HG02938 (cell line): Measurements from ENCODE around the gene RIBC1.
"Not testable (repeated sequence)": the region's sequence is repeated elsewhere in the genome, so short reads cannot be mapped to it uniquely, and the experiment has no call there.

ENCODE experiments used
- ATAC-seq: cut with Tn5 transposase; IDR thresholded peaks from one replicate; pipeline ENCODE4 v1.9.1; 2021; ENCODE audit warnings: mild to moderate bottlenecking, moderate library complexity; ENCODE audit not compliant: unreplicated experiment

RIBC1 gene

DNA sequence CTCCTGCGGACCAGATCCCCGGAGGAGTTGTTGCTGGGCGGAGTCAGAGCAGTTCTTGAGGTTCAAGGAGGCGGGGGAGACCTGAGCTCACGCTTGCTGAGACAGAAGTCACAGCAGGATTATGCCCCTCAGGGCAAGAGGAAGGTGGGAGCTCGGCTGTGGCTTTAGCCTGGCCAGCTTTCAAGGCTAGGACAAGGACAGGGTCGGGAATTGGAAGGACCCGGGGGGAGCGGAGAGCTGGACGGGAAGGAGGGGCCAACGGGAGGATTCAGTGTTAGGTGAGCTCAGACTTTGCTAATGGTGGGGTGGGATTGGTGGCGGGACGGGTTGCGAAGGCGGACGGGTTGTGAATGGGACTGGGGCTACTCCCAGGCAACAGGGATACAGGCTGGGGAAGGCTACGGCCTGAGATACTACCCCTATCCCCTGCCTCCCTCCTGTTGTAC is at the start of gene RIBC1:
Gene RIBC1 (plus strand): TSS at position 13 of the 446 bp plus-strand sequence. CDS start 3,404 bp downstream, outside the sequence.
- ATAC-seq: no peak

DNA sequence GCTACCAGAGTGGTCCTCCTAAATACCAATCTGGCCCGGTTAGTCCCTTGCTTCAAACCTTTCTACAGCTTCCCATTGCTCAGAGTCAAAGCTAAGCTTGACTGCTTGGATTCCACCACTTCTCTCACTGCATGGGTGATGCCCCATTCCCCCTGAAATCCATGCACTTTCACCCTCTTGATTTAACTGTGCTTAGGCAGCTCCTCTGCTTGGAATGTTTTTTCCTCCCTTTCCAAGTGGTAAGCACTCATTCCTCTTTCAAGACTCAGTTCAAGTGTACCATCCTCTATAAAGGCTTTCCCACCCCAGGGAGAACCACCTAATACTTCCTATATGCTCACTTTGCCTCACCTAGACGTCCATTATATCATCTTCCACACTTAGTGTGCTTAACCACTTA is 49.4 kb upstream of the RIBC1 start:
- no peak for ATAC-seq

DNA sequence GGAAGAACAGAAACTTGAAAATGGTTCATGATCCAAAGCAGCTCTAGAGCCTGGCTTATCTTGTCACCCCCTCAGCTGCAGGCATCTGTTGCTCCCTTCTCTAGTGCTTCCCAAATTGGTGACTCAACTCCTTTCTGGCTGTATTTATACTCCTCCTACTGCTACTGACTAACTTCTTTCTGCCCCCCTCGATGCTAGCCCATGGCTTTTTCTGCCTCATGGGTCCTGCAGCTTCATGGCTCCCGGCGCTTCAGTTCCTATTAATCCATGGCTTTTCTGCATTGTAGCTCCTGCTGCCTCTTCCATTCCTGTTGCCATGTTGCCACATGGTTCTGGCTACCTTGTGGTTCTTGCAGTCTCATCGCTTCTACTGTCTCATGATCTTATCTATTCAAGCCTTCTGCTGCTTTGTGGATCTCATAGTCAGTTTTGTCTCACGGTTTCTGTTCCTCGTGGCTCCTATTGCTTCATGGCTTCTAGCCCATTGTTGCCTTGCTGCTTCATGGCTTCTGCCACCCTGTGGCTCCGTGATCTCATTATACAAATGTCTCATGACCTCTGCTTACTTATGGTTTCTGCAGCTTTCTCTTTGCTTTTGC is 48.4 kb upstream of the RIBC1 start:
- no peak for ATAC-seq

DNA sequence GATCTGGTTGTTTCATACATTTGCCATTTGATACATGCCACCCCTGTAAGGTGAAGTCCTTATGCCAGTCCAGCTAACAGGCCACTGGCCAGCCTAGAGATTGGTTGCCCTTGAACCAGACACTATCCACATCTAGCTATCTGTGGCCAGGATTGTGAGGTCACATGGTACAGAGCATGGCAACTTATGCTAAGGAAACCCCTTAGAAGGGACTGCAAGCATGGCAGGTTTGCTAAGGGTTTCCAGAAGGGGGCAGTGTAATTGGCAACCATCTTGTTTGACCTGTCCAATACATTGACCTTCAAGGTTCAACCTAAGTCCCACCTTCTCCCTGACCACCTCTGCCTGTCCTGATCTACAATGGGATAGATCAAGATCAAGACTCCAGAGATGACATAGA is 47.8 kb upstream of the RIBC1 start:
- no peak for ATAC-seq

- ATAC-seq: no peak
These were observed 45.8 kb upstream of the RIBC1 start for GRCh38 chrX:53376888-53377287.

DNA sequence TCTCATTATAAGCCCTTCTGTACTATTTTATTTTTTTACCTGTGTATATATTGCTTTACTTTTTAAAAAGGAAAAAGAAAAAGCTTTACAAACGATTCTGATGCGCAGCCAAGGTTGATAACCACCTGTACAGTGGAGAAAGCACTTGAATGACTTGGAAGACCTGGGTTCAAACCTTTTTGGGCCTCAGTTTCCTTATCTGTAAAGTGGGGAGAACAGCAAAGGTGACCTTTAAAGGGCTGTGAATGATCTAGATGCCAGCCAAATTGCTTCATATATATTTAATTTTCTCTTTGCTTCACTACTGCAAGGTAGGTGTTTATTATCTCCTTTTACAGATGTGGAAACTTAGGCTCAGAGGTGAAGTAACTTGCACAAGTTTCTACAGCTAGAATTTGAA is 45.2 kb upstream of the RIBC1 start:
- no peak for ATAC-seq

GRCh38 chrX:53379008-53379710 is 43.5 kb upstream of the RIBC1 start:
- ATAC-seq: no peak

- no peak for ATAC-seq
These were observed 42.9 kb upstream of the RIBC1 start for GRCh38 chrX:53379747-53380146.

- ATAC-seq: no peak
These were observed 39.1 kb upstream of the RIBC1 start for GRCh38 chrX:53383376-53384076.

- no peak for ATAC-seq
These were observed 26.9 kb upstream of the RIBC1 start for GRCh38 chrX:53395605-53396298.

DNA sequence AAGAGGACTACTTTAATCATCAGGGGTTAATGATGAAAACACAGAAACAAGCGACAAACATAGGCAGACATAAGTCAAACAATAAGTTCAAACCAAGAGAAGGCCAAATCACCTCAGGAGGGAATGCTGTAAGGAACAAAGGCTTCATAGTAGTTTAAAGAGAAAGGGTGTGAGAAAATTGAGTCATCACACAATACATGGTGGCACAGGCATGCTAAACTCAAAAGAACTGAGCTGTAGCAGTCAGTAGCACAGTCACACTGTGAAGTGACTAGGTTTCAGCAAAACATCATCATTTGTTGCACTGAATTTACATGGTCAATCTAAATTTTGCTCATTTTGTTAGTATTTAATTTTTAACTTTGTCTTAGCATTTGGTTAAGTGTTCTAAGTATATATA is 24.5 kb upstream of the RIBC1 start:
- ATAC-seq: no peak

GRCh38 chrX:53403535-53403934 is 19.1 kb upstream of the RIBC1 start:
- no peak for ATAC-seq

GRCh38 chrX:53412446-53412845 is 10.2 kb upstream of the RIBC1 start:
- ATAC-seq: no peak

DNA sequence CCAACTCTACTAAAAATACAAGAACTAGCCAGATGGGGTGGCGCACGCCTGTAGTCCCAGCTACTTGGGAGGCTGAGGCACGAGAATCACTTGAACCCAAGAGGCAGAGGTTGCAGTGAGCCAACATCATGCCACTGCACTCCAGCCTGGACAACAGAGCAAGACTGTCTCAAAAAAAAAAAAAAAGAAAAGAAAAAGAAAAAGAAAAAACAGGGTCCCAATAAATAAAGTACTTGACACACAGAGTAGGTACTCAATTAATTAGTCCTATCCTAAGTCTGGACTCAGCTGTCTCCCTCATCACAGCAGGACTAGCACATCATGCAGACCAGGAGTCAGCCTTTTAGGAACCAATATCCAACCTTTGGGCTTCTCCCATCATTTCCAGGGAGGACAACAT is 2.3 kb upstream of the RIBC1 start:
- not testable (repeated sequence) for ATAC-seq

DNA sequence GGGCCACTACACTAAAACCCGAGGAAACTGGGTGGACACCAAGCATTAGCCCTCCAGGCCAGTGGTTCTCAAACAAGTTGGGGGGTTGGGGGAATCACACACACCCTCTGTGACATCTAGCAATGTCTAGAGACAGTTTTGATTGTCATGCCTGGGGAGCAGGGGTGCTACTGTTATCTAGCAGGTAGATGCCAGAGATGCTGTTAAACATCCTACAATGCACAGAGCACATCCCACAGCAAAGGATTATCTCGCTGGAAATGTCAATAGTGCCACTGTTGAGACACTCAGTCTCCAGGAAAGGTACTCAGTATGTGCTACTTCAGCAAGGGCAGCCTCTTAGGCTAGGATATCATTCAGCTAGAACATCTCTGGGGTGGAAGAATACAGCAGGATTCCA is 1.5 kb upstream of the RIBC1 start:
- ATAC-seq: no peak

GRCh38 chrX:53421772-53422085 is 944 bp upstream of the RIBC1 start:
- ATAC-seq: peak; percentile 3

- peak; percentile 94 for ATAC-seq
These were observed 400 bp upstream of the RIBC1 start, which contains the start of gene SMC1A for GRCh38 chrX:53422086-53422860. Gene SMC1A, minus strand, starts transcription at chrX:53422654. Its CDS starts 54 bp downstream, at chrX:53422600.

DNA sequence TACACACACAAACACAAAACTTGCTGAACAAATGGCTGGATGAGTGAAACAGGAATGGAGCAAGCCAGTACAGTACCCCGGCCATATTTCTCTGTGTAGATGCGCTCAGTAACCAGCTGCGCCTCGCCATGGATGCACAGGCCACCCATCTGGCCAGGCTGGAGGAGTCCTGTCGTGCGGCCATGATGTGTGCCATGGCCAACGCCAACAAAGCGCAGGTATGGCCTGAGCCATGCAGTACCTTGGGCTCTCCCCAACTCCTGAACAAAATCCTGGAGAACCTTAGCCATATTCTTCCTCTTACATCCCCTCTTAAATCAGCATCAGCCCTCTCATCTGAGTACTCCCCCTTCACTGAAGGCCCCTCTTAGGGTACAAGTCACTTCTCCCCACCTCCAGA is 7.1 kb downstream of the RIBC1 start:
- no peak for ATAC-seq

- ATAC-seq: no peak
These were observed 7.6 kb downstream of the RIBC1 start for GRCh38 chrX:53430231-53430630.
